T-helper 22 cell (primary cell): ENCODE measurements around the gene SPTSSB.

Experiments
- DNase-seq: peaks from one replicate; pipeline ENCODE4 v3.0.0-alpha.2; 2020; ENCODE audit warnings: low read depth

The SPTSSB gene

DNA sequence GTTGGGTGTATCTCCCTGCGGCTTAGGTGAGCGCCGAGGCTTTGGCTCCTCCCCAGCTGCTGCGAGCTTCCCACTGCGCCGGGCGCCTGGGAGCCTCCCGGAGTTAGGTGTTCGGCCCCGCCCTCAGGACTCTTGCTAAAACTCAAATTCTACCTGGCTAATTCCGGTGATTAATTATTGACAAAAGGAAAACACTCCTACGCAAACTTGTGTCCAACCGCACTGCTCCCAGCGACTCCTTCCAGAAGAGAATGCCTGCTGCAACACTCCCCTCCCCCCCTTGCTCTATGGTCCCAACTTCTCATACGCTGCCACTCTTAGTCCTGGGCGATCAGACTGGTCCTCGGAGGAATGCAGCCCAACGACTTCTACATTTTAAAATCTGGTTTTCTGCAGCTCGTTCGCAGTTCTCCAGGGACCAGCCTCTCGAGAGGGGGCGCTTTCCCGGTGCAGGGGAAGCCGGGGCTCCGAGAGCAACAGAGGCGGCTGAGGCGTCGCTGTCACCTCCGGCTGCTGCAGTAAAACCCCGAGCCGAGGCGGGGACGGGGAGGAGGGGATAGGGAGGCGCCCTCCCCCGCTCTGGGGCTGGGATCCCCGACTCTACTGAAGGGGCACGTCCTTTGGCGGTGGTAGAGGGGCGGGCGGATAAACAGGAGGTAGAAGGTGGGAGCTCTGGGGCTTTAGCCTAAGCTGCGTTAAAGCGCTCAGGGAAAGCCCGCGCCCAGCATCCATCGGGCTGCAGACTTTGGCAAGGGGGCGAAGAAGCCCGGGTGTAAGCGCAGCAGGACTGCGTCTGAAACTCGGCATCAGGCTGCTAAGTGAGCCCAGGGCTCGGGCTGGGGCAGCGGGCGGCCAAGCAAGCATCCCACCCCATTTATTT is at the start of gene SPTSSB:
Gene SPTSSB, minus strand, starts transcription at position 77 of the 880 bp plus-strand sequence. CDS start 25,194 bp downstream, outside the sequence.
- no peak for DNase-seq

DNA sequence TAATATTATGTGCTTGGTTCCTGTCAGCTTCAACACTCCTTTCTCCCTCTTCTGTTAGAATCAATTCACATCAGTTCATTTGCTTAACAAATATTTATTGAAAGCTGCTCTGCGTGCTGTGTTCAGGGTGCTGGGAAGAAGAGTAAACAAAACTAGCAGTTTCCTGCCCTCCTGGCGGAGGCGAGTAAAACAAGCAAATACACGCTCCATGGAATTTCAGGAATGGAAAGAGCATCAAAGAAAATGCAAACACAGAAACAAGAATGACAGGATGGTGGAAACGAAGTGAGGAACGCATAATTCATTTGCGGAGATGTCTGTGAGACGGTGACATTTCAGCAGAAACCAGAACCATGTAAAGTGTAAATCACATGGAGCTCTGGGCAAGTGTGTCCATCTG is 49.4 kb upstream of the SPTSSB start:
- no peak for DNase-seq

GRCh38 chr3:161419555-161420333 is 48.4 kb upstream of the SPTSSB start:
- no peak for DNase-seq

- DNase-seq = no peak
Measured at GRCh38 chr3:161415506-161416231, 44.4 kb upstream of the SPTSSB start.

GRCh38 chr3:161414907-161415306 is 43.6 kb upstream of the SPTSSB start:
- DNase-seq = no peak

- no peak for DNase-seq
Measured at GRCh38 chr3:161413855-161414210, 42.5 kb upstream of the SPTSSB start.

DNA sequence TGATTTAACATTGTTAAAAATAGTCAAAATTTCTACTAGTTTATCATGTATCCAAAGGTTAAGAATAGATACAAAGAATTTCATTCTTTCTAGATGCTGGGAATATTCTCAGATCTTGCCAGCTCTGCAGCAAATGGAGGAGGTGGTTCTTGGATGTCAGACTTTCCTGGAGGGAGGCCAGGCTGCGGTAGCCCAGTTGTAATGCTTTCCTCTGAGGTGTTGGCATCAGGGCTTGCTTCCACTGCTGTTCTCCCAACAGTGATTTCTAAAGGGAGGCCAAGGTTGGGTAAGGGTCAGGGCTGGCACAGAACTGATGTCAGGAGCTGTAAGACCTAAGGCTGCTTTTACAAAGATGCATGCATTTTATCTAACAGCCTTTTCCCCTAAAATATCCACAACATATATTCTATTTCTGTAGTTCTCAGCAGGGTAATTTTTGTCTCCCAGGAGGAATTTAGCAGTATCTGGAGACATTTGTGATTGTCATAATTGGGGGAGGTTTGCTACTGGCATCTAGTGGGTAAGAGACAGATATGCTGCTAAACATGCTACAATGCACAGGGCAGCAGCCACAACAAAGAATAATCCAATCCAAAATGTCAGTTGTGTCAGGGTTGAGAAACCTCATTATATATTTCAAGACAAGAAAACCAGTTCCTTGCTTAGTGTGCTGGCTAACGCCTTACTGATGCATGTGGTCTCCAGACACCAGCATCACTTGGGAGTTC is 42.0 kb upstream of the SPTSSB start:
- DNase-seq = no peak

GRCh38 chr3:161412123-161412522 is 40.8 kb upstream of the SPTSSB start:
- DNase-seq = no peak

- no peak for DNase-seq
Measured at GRCh38 chr3:161409858-161410257, 38.5 kb upstream of the SPTSSB start.

GRCh38 chr3:161409069-161409468 is 37.8 kb upstream of the SPTSSB start:
- DNase-seq = no peak

DNA sequence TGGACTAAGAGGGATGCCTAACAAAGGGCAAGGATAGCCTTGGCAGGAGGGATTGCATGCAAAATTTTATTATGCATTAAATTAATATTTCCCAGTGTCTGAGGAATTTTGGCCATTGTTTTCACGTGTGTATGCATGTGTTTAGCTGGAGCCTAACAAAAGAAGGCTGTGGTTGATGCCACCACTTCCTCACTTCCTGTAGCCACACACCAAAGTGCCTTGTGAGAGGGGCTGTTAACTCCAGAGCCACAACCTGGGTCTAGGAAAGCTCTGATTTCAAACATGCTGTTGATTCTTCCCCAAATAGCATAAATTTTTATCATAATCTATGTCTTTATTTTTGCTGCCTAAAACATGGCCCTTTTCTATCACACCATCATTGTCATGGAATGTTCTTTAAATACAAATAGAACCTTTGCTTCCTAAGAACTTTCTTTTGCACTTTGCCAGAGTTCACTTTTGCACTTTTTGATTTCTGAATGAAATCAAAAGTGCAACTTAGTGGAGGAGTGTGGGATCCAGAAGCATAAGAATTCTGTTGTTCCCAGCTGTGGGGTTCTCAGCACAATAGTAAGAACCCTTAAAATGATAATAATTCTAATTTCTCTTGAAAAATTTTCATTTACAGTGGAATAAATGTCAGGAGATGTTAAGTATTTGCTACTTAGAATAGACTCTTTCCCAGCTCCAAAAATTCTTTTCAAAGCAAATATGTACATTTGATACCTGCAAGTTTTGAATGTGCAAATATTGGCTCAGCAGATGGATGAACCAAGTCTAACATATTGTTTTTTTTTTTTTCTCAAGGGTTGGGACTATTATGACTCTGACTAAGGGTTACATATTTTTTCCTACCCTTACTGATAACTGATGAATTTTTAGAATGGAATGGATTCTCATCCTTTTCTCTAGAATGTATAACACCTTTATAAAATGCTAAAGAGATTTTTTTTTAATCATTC is 35.6 kb upstream of the SPTSSB start:
- no peak for DNase-seq

DNA sequence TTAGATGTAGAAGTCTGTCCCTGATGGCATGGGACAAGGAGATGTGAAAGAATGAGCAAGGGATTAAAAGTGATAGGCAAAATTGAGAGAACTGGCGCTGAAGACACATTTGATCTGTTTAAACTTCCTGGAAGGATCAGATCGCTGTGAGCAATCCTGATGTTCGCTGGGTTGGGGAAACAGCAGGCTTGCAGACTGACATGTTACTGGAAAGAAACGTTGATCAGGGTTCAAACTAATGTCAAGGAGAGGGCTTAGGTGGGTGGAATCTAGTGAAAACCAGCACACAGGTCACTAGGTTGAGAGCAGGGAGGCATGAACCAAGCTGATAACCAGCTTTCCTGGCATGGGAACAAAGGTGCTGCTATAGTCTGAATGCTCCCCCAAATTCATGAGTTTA is 34.5 kb upstream of the SPTSSB start:
- DNase-seq = no peak

DNA sequence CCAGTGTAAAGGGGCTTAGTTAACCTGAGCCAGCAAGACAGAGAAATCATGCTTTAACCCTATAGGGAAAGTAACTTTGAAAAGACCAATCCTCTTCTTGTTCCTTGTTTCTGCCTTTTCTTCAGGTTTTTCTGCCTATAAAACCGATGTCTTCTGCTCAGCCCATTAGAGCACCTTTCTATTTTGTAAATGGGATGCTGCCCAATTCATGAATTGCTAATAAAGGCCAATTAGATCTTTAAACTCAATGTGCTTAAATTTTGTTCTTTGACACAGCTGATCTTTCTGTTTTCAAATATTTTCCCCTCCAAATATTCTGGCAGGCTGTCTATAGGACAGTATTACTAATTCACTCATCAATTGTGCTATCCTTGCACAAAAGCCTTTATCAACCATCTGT is 33.8 kb upstream of the SPTSSB start:
- no peak for DNase-seq

- DNase-seq = no peak
Measured at GRCh38 chr3:161403251-161403650, 31.9 kb upstream of the SPTSSB start.

DNA sequence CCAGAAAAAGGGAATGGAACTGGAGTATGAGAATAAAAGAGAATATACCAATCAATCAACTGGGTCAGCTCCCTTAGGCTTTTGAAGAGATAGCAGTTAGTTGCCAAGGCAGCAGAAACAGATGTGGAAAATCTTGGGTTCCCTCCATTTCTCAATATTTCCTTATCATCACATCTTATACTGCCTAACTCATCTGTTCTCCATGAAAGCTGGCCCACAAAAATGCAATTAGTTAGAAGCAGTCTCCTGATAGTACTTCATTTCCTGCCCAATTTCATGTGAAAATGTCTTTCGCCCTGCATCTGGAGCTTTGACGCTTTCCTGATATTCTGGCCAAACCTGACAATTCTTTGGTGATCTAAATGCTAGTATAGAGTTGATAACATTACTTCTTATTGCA is 30.1 kb upstream of the SPTSSB start:
- no peak for DNase-seq

GRCh38 chr3:161400650-161401049 is 29.3 kb upstream of the SPTSSB start:
- no peak for DNase-seq

GRCh38 chr3:161395115-161396012 is 24.0 kb upstream of the SPTSSB start:
- DNase-seq = no peak

- no peak for DNase-seq
Measured at GRCh38 chr3:161393803-161394202, 22.5 kb upstream of the SPTSSB start.

DNA sequence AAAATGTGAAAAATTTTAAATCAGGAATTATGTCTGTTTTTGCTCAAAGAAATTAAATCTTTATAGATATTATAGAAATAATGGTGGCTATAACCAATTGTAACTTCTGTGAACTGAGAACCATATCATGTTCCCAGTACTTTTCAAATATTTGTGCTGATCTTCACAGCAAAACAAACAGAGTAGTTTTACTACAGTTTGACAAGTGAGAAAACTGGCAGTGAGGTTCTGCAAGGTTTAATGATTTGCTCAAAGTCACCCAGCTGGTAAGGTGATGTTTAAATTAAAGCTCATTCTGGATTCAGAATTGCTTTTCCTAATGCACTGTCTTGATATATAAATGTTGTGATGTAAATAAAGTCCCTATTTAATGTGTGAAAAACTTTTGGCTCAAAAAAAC is 22.0 kb upstream of the SPTSSB start:
- no peak for DNase-seq

GRCh38 chr3:161392853-161393252 is 21.5 kb upstream of the SPTSSB start:
- DNase-seq = no peak
